GM21528 (cell line): ENCODE results near the gene PUS1.
"Not testable (repeated sequence)": the region's sequence is repeated elsewhere in the genome, so short reads cannot be mapped to it uniquely, and the experiment has no call there.

ENCODE experiments used
- ATAC-seq: cut with Tn5 transposase; IDR thresholded peaks from one replicate; pipeline ENCODE4 v1.9.1; 2021; ENCODE audit warnings: mild to moderate bottlenecking, moderate library complexity; ENCODE audit not compliant: unreplicated experiment, low FRiP score

Gene PUS1

DNA sequence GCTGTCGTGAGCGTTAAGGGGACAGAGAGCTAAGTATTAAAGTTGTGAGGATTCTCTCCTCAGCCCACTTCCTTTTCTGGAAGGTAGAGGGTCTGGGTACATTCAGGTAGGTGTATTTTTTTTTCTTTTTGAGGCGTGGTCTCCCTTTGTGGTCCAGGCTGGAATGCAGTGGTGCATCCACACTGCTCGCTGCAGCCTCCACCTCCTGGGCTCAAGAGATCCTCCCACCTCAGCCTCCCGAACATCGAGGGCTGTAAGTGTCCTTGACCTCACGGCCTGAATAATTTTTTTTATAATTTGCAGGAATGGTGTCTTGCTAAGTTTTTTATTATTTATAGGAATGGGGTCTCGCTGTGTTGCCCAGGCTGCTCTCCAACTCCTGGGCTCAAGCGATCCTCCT, 1.4 kb downstream of the PUS1 start:
- no peak for ATAC-seq

GRCh38 chr12:131933387-131933786, 4.3 kb downstream of the PUS1 start:
- no peak for ATAC-seq

DNA sequence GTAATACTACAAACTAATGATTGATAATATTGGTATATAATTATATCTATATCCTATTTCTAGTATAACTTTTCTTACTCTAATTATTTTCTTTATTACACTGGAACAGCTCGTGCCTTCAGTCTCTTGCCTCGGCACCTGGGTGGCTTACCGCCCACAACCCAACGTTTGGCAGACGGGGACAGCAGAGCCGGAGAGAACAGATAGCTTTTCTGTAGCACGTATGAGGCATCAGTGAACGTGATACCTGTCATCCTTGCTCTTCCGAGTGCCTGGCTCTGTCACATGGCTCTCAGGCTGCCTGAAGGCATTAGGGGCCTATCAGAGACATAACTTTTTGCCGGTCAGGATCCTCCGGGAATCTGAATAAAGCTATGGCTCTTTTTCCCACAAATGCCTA, 5.5 kb downstream of the PUS1 start:
- ATAC-seq: no peak

DNA sequence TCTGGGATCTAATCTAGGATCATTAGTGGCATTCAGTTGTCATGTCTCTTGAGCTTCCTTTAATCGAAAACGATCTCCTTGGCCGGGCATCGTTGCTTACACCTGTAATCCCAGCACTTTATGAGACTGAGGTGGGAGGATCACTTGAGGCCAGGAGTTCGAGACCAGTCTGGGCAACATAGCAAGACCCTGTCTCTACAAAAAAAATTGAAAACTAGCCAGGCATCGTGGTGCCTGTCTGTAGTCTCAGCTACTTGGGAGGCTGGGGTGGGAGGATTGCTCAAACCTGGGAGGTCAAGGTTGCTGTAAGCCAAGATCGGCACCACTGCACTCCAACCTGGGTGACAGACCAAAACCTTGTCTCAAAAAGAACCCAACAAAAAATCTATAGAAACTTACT, 9.0 kb downstream of the PUS1 start:
- no peak for ATAC-seq

DNA sequence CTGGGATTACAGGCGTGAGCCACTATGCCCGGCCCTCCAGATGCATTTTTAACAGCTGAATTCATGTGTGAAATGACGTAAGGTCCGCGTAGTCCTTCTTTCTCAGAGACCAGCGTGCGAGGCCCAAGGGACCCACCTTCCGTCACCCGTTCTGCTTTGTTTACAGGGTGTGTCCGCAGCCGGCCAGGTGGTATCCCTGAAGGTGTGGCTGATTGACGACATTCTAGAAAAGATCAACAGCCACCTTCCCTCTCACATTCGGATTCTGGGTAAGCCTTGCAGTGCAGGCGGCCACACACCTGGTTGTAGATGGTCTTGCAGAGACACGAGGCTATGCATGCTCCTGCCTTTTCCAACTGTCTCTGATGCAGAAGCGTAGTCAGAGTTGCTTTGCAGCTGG, 9.9 kb downstream of the PUS1 start:
- no peak for ATAC-seq

- ATAC-seq: no peak
Observed at GRCh38 chr12:131940141-131940547, 11.1 kb downstream of the PUS1 start.

GRCh38 chr12:131941116-131941986, 12.3 kb downstream of the PUS1 start:
- ATAC-seq: no peak

DNA sequence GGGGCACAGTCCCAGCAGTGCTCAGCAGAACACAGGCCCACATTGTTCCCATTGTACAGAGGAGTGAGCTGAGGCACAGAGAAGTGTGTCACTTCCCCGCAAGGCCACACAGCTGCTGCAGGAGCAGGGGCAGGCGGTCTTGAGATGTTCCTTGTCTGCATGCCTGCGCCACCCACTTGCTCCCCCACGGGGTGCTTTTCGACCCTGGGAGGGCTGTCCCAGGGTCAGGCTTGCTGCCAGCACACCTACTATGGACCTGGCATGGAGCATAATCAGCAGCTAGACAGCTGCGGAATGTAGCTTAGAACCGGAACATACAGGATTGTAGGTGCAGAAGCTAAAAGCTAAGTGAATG, 12.9 kb downstream of the PUS1 start:
- ATAC-seq: no peak

DNA sequence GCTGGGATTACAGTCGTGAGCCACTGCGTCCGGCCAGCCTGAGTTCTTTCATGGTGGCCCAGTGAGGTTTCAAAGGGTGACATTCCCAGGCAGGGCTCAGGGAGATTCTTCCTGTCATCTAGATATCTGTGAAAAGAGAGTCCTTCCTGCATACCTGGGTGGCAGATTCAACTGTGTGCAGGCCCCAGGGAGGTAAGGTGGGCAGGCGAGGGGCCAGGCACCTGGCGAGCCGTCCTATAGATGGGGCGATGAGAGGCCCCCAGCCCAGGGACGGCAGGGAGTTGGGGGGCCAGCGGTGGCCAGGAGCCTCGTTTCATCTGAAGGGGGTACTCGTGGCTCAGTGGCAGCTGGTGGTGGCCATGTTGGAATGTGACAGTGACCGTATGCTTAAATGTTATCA, 13.6 kb downstream of the PUS1 start:
- no peak for ATAC-seq

GRCh38 chr12:131943389-131943788, 14.3 kb downstream of the PUS1 start:
- ATAC-seq: no peak

DNA sequence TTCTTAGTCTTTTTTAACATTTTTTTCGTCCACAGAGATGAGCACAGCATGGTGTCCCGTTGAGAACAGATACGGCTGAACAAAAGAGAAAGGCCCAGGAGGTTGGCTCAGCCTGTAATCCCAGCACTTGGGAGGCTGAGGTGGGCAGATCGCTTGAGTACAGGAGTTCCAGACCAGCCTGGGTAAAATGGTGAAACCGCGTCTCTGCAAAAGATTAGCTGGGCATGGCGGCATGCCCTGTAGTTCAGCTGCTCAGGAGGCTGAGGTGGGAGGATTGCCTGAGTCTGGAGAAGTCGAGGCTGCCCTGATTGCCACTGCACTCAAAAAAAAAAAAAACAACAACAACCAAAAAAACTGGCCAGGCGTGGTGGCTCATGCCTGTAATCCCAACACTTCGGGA, 14.8 kb downstream of the PUS1 start:
- no peak for ATAC-seq

GRCh38 chr12:131944601-131945251, 15.7 kb downstream of the PUS1 start:
- no peak for ATAC-seq

DNA sequence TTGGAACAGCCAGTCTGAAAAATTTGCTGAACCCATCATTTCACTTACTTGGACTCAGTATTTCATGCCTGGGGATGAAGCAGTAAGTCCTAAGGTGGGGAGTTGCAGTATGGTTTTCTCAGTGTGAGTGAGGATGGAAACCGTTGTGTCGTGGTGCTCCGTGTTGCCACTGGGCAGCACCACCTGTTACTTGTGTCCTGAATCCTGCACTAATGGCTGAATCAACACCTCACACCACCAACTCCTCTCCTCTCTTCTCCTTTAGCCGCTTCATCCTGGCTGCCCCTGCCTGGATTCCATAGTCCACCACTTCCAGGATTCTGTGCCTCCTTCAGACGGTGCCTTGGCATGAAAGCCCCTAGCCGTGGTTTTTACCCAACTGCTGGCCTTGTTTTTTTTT, 17.7 kb downstream of the PUS1 start:
- no peak for ATAC-seq

DNA sequence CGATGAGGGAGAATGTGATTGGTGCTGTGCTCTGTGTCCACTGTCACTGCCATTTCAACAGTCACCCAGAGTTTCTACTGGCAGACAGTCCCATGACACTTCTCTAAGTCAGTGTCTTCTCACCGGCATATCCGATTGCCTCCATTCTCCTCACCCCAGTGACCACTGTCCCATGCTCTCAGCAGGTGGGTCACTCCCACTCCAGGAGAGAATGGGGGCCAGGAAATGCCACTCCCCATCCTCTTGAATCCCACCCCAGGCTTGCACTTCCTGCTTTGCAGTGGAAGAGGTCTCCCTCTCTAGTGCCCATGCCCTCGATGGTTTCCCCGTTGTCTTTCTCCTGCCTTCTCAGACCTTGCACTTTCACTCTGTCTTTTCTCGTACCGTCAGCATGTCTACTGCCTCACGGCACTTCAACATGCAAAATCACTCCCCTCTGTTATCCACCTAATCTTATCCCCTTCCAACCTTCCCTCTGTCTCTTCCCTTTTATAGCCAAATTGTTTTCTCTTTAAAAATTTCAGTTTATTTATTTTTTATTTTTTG, 18.5 kb downstream of the PUS1 start:
- no peak for ATAC-seq

DNA sequence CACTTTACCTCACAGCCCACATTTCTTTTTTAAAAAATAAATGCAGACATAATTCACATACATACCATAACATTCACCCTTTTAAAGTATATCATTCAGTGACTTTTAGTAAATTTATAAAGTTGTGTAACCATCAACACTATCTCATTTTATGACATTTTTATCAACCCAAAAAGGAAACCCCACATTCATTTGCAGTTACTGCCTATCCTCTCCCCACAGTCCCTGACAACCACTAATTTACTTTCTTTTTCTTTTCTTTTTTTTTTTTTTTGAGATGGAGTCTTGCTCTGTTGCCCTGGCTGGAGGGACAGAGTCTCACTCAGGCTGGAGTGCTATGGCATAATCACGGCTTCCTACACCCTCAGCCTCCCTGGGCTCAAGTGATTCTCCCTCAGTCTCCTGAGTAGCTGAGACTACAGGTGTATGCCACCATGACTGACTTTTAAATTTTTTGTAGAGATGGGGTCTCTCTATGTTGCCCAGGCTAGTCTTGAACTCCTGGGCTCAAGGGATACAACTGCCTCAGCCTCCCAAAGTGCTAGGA, 19.2 kb downstream of the PUS1 start:
- no peak for ATAC-seq

GRCh38 chr12:131948713-131949430, 19.8 kb downstream of the PUS1 start:
- ATAC-seq: not testable (repeated sequence)

- ATAC-seq: peak; percentile 85
Observed at GRCh38 chr12:131949431-131950181, 20.5 kb downstream of the PUS1 start, which contains the start of gene EP400. Gene EP400 (plus strand): TSS chr12:131949942. CDS start chr12:131960620, 10,678 bp downstream.

DNA sequence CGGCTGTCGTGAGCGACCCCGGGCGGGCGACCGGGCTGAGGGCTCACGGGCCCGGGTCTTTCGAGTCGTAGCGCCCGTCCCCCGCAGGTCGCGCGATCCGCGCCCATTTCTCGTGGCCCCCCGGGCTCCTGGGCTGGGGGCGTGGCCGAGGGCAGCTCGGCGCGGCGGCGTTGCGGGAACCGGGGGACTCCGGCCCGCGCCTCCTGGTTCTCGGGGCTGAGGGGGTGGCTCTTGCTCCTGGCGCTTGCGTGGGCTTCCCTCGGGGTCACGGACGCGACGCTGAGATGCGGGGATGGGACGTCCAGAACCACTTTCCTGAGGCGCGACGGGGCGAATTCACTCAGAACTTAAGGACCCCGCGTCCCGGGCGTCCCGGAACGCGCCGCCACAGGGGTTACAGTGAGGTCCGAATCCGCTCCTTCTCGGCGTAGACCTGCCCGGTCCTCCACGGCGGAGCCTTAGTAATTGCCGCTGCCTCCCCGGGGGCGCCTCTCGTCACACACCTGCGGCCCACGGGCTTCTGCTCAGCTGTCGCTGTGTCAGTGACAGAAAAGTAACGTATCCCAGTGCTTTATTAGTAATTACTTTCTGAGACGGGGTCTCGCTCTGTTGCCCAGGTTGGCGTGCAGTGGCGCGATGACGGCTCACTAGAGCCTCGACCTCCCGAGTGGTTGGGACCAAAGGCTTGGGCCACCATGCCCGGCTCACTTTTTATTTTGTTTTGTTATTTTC, 21.3 kb downstream of the PUS1 start:
- peak; percentile 35 for ATAC-seq

- not testable (repeated sequence) for ATAC-seq
Observed at GRCh38 chr12:131953810-131954209, 24.7 kb downstream of the PUS1 start.
